ENCODE results near the gene PCSK9.

GRCh38 chr1:55002686-55003085 lies 36.7 kb upstream of the PCSK9 start:
- TF ChIP-seq CTCF (IDR thresholded peaks at IDR 0.05; ENCODE audit: low read length): no peak
- no peak for TF ChIP-seq EZH2 (IDR thresholded peaks at IDR 0.05; ENCODE audit: borderline replicate concordance, low read length)

Measured in OCI-LY1 (cell line).